DND-41 (cell line): ENCODE measurements around the gene STEAP4.
A peak's percentile ranks its signal among the peaks of the same experiment; 100 is the strongest.

Experiments used
- ATAC-seq: fragments of 200-7000 bp; cut with Tn5 transposase; 3 replicates; pipeline ENCODE4 v1.9.1; 2021; ENCODE audit warnings: low read depth; ENCODE audit not compliant: insufficient read depth
- DNase-seq: peaks from one replicate; pipeline ENCODE4 v3.0.0-alpha.2; 2020
- H2AFZ ChIP-seq: 2 replicates; pipeline ENCODE4 v1.6.0; 2012; ENCODE audit warnings: low read depth, low read length
- H3K27ac ChIP-seq: 2 replicates; pipeline ENCODE4 v1.5.1; 2012; ENCODE audit warnings: low read length, inconsistent platforms
- H3K27me3 ChIP-seq: fragments of 200-600 bp; sonication (generic); 2 replicates; pipeline ENCODE4 v1.6.0; 2012; ENCODE audit warnings: low read length, mild to moderate bottlenecking, inconsistent platforms; ENCODE audit not compliant: insufficient read depth, poor library complexity
- H3K36me3 ChIP-seq: 2 replicates; pipeline ENCODE4 v1.5.1; 2012; ENCODE audit warnings: low read length, inconsistent platforms; ENCODE audit not compliant: insufficient read depth
- H3K4me1 ChIP-seq: 2 replicates; pipeline ENCODE4 v1.5.1; 2012; ENCODE audit warnings: mild to moderate bottlenecking, low read length; ENCODE audit not compliant: insufficient read depth
- H3K4me2 ChIP-seq: 2 replicates; pipeline ENCODE4 v1.6.0; 2012; ENCODE audit warnings: mild to moderate bottlenecking, moderate library complexity, low read length, inconsistent platforms; ENCODE audit not compliant: insufficient read depth
- H3K4me3 ChIP-seq, 2 experiments: fragments of 200-600 bp in 1 of 2; shearing (Covaris generic) in 1 of 2; 2 replicates each; pipeline ENCODE4 v1.5.1; 2012 to 2016; ENCODE audit warnings: inconsistent platforms in 2 of 2, low read length in 2 of 2, mild to moderate bottlenecking in 2 of 2, low read depth in 1 of 2, moderate library complexity in 1 of 2
- H3K79me2 ChIP-seq: 2 replicates; pipeline ENCODE4 v1.6.0; 2012; ENCODE audit warnings: low read length, inconsistent platforms; ENCODE audit not compliant: insufficient read depth
- H3K9ac ChIP-seq: 2 replicates; pipeline ENCODE4 v1.6.0; 2012; ENCODE audit warnings: low read depth, mild to moderate bottlenecking, inconsistent platforms, low read length, moderate library complexity
- H3K9me3 ChIP-seq: 2 replicates; pipeline ENCODE4 v1.5.1; 2012; ENCODE audit warnings: low read length, moderate library complexity, mild to moderate bottlenecking, inconsistent platforms; ENCODE audit not compliant: insufficient read depth, severe bottlenecking
- H4K20me1 ChIP-seq: 2 replicates; pipeline ENCODE4 v1.6.0; 2012; ENCODE audit warnings: low read length; ENCODE audit not compliant: insufficient read depth
- EZH2 ChIP-seq: IDR thresholded peaks from 3 replicates; pipeline ENCODE4 v1.6.1; 2012; ENCODE audit warnings: borderline replicate concordance, low read depth, mild to moderate bottlenecking, moderate library complexity, low read length, inconsistent platforms; ENCODE audit not compliant: severe bottlenecking
- TF ChIP-seq, protein P1 (sequence below): IDR thresholded peaks from 2 replicates; pipeline ENCODE4 v1.5.1; 2012; ENCODE audit warnings: borderline replicate concordance, low read length, moderate library complexity, mild to moderate bottlenecking; ENCODE audit not compliant: poor library complexity, severe bottlenecking; ENCODE audit errors: extremely low read depth

The STEAP4 gene

DNA sequence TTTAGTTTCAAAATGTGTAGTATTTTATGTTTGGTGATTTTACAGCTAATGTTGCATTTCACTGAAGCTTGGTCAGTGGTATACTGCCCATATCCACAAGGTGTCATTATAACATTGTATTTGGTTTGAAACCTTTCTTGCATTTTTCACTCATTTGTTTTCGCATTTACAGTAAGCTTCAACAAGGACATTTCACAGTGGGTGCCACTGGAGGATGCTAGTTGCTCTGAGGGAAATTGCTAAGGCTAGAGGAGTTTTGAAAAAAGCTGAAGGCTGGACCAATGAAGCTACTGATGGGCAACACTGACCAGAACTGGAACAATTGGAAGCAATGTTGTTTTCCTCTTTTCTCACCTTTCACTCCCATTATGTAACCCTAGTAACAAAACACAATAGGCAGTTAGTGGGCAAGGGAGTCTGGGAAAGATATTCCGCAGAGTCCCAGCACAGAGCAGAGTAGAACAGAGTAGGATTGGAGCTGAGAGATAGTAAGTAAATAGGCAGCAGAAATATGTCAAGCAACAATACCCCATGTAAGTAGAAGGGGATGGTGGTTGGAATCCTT, 63.3 kb downstream of the STEAP4 start:
- H3K9me3 ChIP-seq = no peaks in the 10 kb centered on the region
- ATAC-seq (peak; percentile 73), DNase-seq (no peak)
- no peak overlapping the region for H3K4me2 ChIP-seq
- H3K27ac ChIP-seq = no peak overlapping the region
- H3K79me2 ChIP-seq = no peaks in the 10 kb centered on the region
- H3K27me3 ChIP-seq = no peaks in the 10 kb centered on the region
- H3K9ac ChIP-seq = no peak overlapping the region
- H4K20me1 ChIP-seq = no peaks in the 10 kb centered on the region
- no peak overlapping the region for H2AFZ ChIP-seq
- TF ChIP-seq, protein P1, sequence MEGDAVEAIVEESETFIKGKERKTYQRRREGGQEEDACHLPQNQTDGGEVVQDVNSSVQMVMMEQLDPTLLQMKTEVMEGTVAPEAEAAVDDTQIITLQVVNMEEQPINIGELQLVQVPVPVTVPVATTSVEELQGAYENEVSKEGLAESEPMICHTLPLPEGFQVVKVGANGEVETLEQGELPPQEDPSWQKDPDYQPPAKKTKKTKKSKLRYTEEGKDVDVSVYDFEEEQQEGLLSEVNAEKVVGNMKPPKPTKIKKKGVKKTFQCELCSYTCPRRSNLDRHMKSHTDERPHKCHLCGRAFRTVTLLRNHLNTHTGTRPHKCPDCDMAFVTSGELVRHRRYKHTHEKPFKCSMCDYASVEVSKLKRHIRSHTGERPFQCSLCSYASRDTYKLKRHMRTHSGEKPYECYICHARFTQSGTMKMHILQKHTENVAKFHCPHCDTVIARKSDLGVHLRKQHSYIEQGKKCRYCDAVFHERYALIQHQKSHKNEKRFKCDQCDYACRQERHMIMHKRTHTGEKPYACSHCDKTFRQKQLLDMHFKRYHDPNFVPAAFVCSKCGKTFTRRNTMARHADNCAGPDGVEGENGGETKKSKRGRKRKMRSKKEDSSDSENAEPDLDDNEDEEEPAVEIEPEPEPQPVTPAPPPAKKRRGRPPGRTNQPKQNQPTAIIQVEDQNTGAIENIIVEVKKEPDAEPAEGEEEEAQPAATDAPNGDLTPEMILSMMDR = peak; percentile 77
- no peak for TF ChIP-seq EZH2
- H3K36me3 ChIP-seq = no peaks in the 10 kb centered on the region
- no peaks in the 10 kb centered on the region for H3K4me1 ChIP-seq
- H3K4me3 ChIP-seq = no peak overlapping the region

DNA sequence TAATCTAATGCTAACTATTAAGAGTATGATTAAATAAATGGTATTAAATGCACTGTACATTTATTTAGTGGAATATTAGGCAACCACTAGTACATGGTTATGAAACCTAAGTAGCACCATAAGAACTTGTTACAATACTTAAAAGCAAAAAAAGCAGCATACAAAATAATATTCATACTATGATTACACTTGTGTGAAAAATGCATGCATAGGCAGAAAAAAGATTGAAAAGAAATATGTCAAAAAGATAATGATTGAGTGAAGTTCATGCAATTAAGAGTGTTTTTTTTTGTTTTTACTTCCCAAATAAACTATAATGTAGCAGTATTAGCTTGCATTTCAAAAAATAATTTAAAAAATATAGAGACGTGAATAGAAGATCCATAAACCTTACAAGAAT, 66.8 kb downstream of the STEAP4 start:
- no peak overlapping the region for H2AFZ ChIP-seq
- H3K79me2 ChIP-seq = no peaks in the 10 kb centered on the region
- DNase-seq = no peak
- ATAC-seq = no peak
- H3K36me3 ChIP-seq = no peaks in the 10 kb centered on the region
- no peaks in the 10 kb centered on the region for H3K9me3 ChIP-seq
- no peaks in the 10 kb centered on the region for H3K27me3 ChIP-seq
- no peaks in the 10 kb centered on the region for H4K20me1 ChIP-seq
- no peak overlapping the region for H3K9ac ChIP-seq
- no peaks in the 10 kb centered on the region for H3K4me1 ChIP-seq
- H3K4me3 ChIP-seq = no peak overlapping the region
- no peak overlapping the region for H3K4me2 ChIP-seq
- TF ChIP-seq, protein P1 = no peak
- TF ChIP-seq EZH2 = no peak
- no peak overlapping the region for H3K27ac ChIP-seq

DNA sequence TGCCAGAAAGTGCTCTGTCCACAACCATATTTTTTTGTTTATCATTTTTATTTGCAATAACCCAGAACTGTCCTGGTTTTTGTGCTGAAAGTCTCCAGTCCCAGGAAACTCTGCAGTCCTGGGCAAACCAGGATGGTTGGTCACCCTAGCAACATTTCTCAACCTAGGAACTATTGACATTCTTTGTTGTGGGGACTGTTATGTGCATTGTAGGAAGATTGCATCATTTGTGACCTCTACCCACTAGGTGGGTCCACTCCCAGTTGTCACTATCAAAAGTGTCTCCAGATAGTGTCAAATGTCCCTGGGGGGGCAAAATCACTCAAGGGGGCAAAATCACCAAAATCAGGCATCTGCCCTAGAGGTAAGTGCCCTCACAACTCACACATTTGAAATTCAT, 72.9 kb downstream of the STEAP4 start:
- Histone ChIP-seq H3K4me1 (no peaks in the 10 kb centered on the region), H3K27me3 (no peaks in the 10 kb centered on the region), H3K9me3 (no peaks in the 10 kb centered on the region), H3K79me2 (no peaks in the 10 kb centered on the region), H3K9ac (no peak overlapping the region), H3K4me2 (no peak overlapping the region), H4K20me1 (no peaks in the 10 kb centered on the region), H2AFZ (no peak overlapping the region), H3K36me3 (no peaks in the 10 kb centered on the region), H3K4me3 (no peak overlapping the region), H3K27ac (no peak overlapping the region)
- TF ChIP-seq, protein P1 = no peak
- TF ChIP-seq EZH2 = no peak
- no peak for DNase-seq
- 0 out of 3 replicates have a peak, but pooled peaks have one; percentile 27 for ATAC-seq
